ENCODE measurements around the gene NCDN.

NCDN gene

DNA sequence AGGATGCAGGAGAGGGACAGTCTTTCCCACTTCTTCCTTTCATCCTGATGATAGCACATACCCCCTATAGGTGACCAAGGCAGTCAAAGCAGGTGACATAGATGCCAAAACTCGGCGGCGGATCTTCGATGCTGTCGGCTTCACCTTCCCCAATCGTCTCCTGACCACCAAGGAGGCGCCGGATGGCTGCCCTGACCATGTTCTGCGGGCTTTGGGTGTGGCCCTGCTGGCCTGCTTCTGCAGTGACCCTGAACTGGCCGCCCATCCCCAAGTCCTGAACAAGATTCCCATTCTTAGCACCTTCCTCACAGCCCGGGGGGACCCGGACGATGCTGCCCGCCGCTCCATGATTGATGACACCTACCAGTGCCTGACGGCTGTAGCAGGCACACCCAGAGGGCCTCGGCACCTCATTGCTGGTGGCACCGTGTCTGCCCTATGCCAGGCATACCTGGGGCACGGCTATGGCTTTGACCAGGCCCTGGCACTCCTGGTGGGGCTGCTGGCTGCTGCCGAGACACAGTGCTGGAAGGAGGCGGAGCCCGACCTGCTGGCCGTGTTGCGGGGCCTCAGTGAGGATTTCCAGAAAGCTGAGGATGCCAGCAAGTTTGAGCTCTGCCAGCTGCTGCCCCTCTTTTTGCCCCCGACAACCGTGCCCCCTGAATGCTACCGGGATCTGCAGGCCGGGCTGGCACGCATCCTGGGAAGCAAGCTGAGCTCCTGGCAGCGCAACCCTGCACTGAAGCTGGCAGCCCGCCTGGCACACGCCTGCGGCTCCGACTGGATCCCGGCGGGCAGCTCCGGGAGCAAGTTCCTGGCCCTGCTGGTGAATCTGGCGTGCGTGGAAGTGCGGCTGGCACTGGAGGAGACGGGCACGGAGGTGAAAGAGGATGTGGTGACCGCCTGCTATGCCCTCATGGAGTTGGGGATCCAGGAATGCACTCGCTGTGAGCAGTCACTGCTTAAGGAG lies 2.9 kb downstream of the NCDN start:
- TF ChIP-seq, protein P1, sequence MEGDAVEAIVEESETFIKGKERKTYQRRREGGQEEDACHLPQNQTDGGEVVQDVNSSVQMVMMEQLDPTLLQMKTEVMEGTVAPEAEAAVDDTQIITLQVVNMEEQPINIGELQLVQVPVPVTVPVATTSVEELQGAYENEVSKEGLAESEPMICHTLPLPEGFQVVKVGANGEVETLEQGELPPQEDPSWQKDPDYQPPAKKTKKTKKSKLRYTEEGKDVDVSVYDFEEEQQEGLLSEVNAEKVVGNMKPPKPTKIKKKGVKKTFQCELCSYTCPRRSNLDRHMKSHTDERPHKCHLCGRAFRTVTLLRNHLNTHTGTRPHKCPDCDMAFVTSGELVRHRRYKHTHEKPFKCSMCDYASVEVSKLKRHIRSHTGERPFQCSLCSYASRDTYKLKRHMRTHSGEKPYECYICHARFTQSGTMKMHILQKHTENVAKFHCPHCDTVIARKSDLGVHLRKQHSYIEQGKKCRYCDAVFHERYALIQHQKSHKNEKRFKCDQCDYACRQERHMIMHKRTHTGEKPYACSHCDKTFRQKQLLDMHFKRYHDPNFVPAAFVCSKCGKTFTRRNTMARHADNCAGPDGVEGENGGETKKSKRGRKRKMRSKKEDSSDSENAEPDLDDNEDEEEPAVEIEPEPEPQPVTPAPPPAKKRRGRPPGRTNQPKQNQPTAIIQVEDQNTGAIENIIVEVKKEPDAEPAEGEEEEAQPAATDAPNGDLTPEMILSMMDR (IDR thresholded peaks at IDR 0.05): no peak

DNA sequence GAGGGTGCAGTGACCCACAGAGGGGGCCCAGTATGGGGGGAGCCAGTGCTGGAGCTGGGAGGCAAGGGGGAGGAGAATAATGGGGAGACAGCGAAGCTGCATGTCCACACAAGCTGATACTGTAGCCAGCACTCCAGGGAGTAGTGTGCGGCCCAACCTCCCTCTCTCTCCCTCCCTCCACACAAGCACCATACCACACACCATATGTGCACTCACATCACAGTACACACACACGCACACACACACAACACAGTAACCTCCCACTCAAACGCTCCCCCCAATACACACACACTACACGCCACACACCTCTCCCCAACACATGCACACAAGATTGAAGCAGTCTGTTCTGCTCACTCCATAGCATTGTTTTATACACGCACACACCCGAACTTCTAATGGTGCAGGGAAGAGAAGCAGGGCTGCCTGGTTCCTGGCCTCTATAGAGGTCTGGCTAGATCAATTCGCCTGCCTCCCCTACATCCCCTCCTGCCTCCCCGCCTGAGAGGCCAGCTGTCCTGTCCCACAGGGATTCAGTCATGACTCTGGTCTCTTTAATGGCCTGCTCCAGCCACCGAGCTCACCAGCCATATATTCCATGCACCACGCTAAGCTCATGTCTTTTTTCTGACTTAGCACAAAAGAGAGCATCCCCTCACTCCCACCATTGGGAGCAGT lies 3.8 kb downstream of the NCDN start:
- TF ChIP-seq, protein P1 (IDR thresholded peaks at IDR 0.05): no peak

DNA sequence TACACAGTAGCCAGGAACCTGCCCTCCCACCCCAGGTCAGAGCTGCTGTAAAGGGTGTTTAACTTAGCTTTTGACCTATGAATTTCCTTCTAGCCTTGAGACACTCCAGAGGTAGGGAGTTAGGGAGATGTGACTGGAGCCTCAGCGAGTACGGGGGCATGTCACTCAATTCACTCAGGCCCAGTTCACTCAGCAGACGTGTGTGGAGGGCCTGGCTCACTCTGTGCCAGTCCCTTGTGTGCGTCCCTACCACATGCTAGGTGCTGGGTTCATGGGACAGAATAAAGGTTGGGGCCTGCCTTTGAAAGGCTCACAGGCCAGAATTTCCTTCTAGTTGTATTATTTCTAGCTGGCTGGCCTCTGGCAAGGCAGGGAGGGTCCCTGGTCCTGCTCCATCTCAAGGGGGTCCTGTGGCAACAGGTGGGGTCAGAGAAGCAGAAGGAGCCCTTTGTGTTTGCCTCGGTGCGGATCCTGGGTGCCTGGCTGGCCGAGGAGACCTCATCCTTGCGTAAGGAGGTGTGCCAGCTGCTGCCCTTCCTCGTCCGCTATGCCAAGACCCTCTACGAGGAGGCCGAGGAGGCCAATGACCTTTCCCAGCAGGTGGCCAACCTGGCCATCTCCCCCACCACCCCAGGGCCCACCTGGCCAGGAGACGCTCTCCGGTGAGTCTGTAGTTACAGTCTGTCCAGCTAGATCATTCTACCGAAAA lies 4.5 kb downstream of the NCDN start:
- TF ChIP-seq, protein P1 (IDR thresholded peaks at IDR 0.05): no peak

DNA sequence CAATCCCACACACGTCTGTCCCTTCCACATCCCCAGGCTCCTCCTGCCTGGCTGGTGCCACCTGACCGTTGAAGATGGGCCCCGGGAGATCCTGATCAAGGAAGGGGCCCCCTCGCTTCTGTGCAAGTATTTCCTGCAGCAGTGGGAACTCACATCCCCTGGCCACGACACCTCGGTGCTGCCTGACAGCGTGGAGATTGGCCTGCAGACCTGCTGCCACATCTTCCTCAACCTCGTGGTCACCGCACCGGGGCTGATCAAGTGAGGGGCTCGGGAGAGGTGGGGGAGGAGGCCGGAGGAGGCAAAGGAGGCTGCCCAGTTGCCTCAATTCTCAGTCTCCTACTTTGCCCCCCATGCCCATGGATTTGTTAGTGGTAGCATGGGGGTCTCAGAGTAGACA lies 5.6 kb downstream of the NCDN start:
- TF ChIP-seq, protein P1 (IDR thresholded peaks at IDR 0.05): no peak

DNA sequence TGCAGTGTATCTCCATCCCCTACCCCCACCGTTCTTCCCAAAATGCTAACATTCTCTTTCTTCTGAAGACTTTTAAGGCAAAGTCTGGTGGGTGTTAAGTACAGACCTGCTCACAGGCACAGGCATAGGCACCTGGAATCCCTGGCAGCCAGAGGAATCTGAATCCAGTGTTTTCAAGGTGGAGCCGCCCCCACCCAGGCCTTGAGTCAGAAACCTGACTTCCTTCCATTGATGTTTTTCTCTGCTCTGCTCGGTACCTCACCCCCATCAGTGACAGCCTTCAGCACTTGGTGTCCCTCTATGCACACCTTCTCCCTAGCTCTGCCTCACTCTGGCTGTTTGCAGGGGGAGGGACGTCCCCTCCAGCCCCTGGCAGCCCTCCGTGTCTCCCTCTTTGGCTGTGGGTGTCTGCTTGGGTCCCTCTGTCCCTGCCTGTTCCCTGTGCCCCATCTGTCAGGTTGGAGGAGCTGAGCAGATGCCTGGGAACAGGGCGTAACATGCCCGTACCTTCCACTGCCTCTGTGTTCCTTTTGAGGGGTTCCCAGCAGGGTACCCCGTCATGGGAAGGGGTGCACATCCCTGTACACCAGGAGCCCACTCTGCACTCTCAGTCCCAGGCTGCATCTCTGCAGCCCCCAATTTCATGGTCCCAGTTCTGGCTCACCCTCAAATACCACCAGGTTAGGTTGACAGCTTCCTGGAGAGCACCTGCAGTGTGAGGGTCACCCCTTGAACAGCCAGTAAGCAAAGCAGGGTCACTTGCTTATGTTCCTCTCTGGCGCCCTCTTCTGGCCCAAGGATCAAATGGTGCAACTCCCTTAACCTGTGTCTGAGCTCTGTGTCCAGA lies 6.7 kb downstream of the NCDN start:
- TF ChIP-seq, protein P1 (IDR thresholded peaks at IDR 0.05): peak; percentile 84

DNA sequence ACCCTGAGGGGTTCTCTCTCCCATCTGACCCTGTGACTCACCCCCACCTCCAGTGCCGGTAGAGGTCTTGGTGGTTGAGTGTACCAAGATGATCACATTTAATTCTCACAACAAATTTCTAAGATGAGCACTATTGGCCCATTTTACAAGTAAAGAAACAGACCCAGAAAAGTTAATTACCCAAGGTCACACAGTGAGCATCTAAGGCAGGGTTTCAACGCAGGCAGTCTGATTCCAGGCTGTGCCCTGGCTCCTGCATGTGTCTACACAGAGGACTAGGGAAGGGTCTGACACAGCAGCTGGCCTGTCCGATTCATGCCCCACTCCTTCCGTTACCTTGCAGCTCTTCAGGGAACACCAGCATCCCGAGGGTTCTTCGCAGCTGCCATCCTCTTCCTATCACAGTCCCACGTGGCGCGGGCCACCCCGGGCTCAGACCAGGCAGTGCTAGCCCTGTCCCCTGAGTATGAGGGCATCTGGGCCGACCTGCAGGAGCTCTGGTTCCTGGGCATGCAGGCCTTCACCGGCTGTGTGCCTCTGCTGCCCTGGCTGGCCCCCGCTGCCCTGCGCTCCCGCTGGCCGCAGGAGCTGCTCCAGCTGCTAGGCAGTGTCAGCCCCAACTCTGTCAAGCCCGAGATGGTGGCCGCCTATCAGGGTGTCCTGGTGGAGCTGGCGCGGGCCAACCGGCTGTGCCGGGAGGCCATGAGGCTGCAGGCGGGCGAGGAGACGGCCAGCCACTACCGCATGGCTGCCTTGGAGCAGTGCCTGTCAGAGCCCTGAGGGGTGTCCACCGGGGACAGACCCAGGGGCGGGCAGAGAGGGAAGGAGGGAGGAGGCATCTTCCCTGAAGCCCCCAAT lies 7.5 kb downstream of the NCDN start:
- TF ChIP-seq, protein P1 (IDR thresholded peaks at IDR 0.05): peak; percentile 21

All from LNCAP (cell line).